GM12875 (cell line): ENCODE data around the gene DERA.
A peak's percentile ranks its signal among the peaks of the same experiment; 100 is the strongest.

Experiments used
- H3K4me3 ChIP-seq: one replicate; pipeline ENCODE4 v1.5.1; 2011; ENCODE audit warnings: low read depth, low read length, control low read depth
- TF ChIP-seq, protein P1 (sequence below): IDR thresholded peaks from 2 replicates; pipeline ENCODE4 v1.5.1; 2011; ENCODE audit warnings: low read depth, mild to moderate bottlenecking, control low read depth, inconsistent platforms, low read length, moderate library complexity, borderline replicate concordance; ENCODE audit not compliant: insufficient read depth

The DERA gene

DNA sequence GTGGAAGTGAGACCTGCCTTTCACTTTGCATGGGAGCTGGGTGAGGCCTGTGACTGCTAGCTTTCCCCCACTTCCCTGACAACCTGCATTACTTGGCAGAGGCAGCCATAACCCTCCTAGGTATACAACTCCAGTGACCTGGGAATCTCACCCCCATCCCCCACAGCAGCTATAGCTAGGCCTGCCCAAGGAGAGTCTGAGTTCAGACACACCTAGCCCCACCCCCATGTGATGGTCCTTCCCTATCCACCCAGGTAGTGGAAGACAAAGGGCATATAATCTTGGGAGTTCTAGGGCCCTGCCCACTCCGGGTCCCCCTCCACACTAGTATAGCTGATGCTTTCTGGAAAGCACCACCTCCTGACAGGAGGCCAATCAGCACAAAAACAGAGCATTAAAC lies 35.3 kb upstream of the DERA start:
- TF ChIP-seq, protein P1, sequence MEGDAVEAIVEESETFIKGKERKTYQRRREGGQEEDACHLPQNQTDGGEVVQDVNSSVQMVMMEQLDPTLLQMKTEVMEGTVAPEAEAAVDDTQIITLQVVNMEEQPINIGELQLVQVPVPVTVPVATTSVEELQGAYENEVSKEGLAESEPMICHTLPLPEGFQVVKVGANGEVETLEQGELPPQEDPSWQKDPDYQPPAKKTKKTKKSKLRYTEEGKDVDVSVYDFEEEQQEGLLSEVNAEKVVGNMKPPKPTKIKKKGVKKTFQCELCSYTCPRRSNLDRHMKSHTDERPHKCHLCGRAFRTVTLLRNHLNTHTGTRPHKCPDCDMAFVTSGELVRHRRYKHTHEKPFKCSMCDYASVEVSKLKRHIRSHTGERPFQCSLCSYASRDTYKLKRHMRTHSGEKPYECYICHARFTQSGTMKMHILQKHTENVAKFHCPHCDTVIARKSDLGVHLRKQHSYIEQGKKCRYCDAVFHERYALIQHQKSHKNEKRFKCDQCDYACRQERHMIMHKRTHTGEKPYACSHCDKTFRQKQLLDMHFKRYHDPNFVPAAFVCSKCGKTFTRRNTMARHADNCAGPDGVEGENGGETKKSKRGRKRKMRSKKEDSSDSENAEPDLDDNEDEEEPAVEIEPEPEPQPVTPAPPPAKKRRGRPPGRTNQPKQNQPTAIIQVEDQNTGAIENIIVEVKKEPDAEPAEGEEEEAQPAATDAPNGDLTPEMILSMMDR = no peak
- no peak overlapping the region for H3K4me3 ChIP-seq

DNA sequence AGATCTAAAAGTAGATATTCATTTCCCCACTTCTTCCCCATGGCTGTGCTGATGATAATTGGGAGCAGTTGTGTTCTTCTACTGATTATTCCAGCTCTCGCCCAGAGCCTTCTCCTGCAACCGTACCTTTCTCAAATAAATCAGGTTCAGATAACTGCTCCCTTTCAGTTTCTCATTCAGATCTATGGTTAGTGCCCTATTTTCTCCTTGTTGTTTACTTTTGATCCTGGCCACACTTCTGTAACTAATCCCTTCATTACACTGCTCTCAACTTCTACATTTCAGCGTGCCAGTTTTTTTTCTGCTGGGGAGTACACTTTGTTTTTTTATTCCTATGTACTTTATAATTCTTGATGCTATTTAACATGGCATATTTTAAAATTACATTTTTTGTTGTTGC lies 31.7 kb upstream of the DERA start:
- TF ChIP-seq, protein P1 = no peak
- H3K4me3 ChIP-seq = no peak overlapping the region

DNA sequence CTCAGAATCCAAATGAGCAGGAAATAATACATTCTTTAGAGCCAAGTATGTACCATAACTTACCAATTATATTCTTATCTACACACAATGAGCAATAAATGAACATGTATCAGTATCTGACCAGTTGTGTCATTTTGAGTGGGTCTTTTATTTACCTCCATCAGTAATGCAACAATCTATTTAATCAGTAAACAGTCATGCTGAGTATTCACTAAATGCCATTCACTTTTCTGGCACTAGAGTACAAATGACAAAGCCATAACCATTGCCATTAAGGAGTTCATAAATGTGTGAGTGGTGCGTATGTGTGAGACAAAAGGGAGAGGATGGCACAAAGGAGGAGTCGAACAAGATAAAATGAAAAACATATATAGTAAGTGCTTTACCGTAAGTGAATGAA lies 30.4 kb upstream of the DERA start:
- no peak overlapping the region for H3K4me3 ChIP-seq
- TF ChIP-seq, protein P1 = no peak

DNA sequence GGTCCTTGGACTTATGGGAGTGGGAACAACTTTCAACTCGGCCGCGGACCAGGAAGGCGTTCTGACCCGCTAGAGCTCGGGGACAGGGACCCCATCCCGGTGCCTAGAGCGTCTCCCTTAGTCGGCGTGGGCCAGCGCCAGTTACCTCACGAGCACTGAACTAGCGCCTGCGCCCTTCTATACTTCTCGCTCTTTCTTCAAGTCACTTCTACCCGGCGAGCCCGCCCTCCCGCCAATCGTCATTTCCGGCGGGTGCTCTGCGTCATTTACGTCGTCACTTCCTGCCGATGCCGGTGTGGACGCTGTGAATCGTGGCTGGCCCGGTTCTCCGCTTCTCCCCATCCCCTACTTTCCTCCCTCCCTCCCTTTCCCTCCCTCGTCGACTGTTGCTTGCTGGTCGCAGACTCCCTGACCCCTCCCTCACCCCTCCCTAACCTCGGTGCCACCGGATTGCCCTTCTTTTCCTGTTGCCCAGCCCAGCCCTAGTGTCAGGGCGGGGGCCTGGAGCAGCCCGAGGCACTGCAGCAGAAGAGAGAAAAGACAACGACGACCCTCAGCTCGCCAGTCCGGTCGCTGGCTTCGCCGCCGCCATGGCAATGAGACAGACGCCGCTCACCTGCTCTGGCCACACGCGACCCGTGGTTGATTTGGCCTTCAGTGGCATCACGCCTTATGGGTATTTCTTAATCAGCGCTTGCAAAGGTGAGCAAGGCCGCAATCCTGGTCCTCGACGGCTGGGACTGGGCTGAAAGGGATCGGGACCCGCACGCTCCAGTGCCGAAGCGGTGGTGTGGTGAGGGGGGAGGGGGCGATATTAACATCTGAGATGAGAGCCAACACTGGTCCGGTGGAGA lies 28.8 kb upstream of the DERA start, which contains the start of gene STRAP:
Gene STRAP (plus strand): TSS at position 270 of the 854 bp plus-strand sequence. CDS start 321 bp downstream, at position 591.
- H3K4me3 ChIP-seq = peak within 1 kb of the TSS; percentile 79
- TF ChIP-seq, protein P1 = no peak

DNA sequence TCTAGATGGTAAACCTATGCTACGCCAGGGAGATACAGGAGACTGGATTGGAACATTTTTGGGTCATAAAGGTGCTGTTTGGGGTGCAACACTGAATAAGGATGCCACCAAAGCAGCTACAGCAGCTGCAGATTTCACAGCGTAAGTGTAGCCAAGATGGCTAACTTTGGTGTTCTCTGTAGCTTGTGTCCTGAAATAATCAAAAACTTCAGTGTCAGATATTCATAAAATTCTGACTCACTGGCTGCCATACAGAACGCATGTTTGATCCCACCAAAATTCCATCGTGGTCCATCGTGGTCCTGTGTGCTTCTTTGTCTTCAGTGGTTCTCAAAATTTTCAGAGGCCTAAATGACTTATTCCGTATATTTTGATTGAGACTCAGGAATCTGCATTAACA lies 27.6 kb upstream of the DERA start:
- H3K4me3 ChIP-seq = peak overlapping the region; percentile 12
- TF ChIP-seq, protein P1 = no peak

DNA sequence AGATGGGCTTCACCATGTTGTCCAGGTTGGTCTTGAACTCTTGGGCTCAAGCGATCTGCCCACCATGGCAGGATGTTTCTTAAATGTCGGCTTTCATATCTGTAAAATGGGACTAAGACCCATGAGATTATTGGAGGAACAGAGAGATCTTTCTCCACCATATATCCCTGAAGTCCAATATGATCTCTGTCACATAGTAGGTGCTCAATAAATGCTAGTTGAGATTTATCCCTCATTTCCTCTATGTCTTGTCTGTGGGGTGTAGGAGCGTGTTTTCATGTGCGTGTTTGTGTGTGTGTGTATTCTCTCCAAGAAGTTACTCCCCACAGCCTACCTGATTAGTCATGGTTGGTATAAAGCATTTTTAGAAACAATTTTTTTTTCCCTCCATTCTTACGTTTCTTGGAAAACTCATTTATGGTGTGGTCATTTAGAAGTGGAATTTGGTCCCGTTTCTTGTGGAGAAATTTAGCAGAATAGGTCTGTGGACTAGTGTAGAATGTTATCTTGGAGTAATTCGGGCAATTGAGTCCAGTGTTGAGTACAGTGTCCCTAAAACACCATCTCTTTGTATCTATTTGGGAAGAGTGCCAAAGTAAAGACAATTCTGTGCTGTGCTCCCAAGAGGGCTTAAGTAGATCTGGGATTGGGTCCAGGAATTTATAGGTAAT lies 24.6 kb upstream of the DERA start:
- no peak overlapping the region for H3K4me3 ChIP-seq

More for the DNA sequence above, 24.6 kb upstream of the DERA start:
- TF ChIP-seq, protein P1 = no peak
